Umbilical cord (tissue), 2 donors: ENCODE measurements around the gene KLK11. TPM values are rescaled to one million over a fixed set of nuclear protein-coding genes. Genes with fewer than 3 reads are reported as not detected.

Experiments
- DNase-seq: peaks from one replicate; pipeline ENCODE4 v3.0.0-alpha.2; 2015; ENCODE audit warnings: low spot score
- total RNA-seq: library from RNA; depleted of rRNA; stranded (reverse); fragments of >200 nt; gene quantifications from one replicate; pipeline ENCODE4 v1.2.3, GENCODE V29; 2014; ENCODE audit warnings: low replicate concordance; ENCODE audit not compliant: insufficient read depth

Gene KLK11
- total RNA-seq, 1 donor from 2014 or later, result 3.9 TPM

GRCh38 chr19:51027873-51028272, 1.5 kb upstream of the KLK11 start:
- no peak for DNase-seq

- no peak for DNase-seq
Measured at GRCh38 chr19:51027126-51027806, 850 bp upstream of the KLK11 start.

GRCh38 chr19:51025809-51026553, 435 bp downstream of the KLK11 start:
- no peak for DNase-seq

GRCh38 chr19:51025401-51025800, 1.0 kb downstream of the KLK11 start:
- no peak for DNase-seq

- no peak for DNase-seq
Measured at GRCh38 chr19:51024924-51025323, 1.5 kb downstream of the KLK11 start.

- DNase-seq, result no peak
Measured at GRCh38 chr19:51023946-51024345, 2.5 kb downstream of the KLK11 start.

GRCh38 chr19:51022526-51022925, 3.9 kb downstream of the KLK11 start:
- DNase-seq, result no peak

- DNase-seq, result peak; percentile 52
Measured at GRCh38 chr19:51020988-51021651, 5.3 kb downstream of the KLK11 start.

GRCh38 chr19:51019544-51019925, 6.9 kb downstream of the KLK11 start, which contains the start of gene KLK10:
Gene KLK10, minus strand, starts transcription at chr19:51019709. Its CDS starts 579 bp downstream, at chr19:51019130.
- no peak for DNase-seq

- DNase-seq, result no peak
Measured at GRCh38 chr19:51018745-51019543, 7.5 kb downstream of the KLK11 start.

GRCh38 chr19:51016798-51017683, 9.4 kb downstream of the KLK11 start:
- peak; percentile 18 for DNase-seq

- no peak for DNase-seq
Measured at GRCh38 chr19:51015691-51016267, 10.6 kb downstream of the KLK11 start.

- no peak for DNase-seq
Measured at GRCh38 chr19:51014242-51014641, 12.2 kb downstream of the KLK11 start.

GRCh38 chr19:51012661-51013190, 13.7 kb downstream of the KLK11 start:
- DNase-seq, result no peak

GRCh38 chr19:51010066-51010795, 16.2 kb downstream of the KLK11 start:
- DNase-seq, result no peak

GRCh38 chr19:51009061-51009891, 17.1 kb downstream of the KLK11 start:
- DNase-seq, result no peak

GRCh38 chr19:51007488-51007887, 18.9 kb downstream of the KLK11 start:
- no peak for DNase-seq

GRCh38 chr19:51006406-51006805, 20.0 kb downstream of the KLK11 start:
- DNase-seq, result no peak
